HG03432 (cell line): ENCODE data around the gene EXOC6B.

ENCODE experiments used
- ATAC-seq: cut with Tn5 transposase; IDR thresholded peaks from one replicate; pipeline ENCODE4 v1.9.1; 2021; ENCODE audit warnings: mild to moderate bottlenecking, moderate library complexity; ENCODE audit not compliant: unreplicated experiment

The EXOC6B gene

GRCh38 chr2:72793798-72794440 is 31.9 kb downstream of the EXOC6B start:
- ATAC-seq = no peak

GRCh38 chr2:72789241-72789640 is 36.6 kb downstream of the EXOC6B start:
- no peak for ATAC-seq

- no peak for ATAC-seq
Observed at GRCh38 chr2:72788756-72789155, 37.1 kb downstream of the EXOC6B start.

- ATAC-seq = no peak
Observed at GRCh38 chr2:72785517-72785916, 40.3 kb downstream of the EXOC6B start.

- ATAC-seq = no peak
Observed at GRCh38 chr2:72782520-72782919, 43.3 kb downstream of the EXOC6B start.

GRCh38 chr2:72781480-72781879 is 44.4 kb downstream of the EXOC6B start:
- ATAC-seq = no peak

- no peak for ATAC-seq
Observed at GRCh38 chr2:72780477-72780876, 45.4 kb downstream of the EXOC6B start.

GRCh38 chr2:72779495-72779894 is 46.3 kb downstream of the EXOC6B start:
- no peak for ATAC-seq

- no peak for ATAC-seq
Observed at GRCh38 chr2:72778410-72778809, 47.4 kb downstream of the EXOC6B start.

- no peak for ATAC-seq
Observed at GRCh38 chr2:72770879-72771461, 54.9 kb downstream of the EXOC6B start.

- ATAC-seq = no peak
Observed at GRCh38 chr2:72765997-72766609, 59.7 kb downstream of the EXOC6B start.

- no peak for ATAC-seq
Observed at GRCh38 chr2:72762276-72762675, 63.6 kb downstream of the EXOC6B start.

GRCh38 chr2:72759755-72760154 is 66.1 kb downstream of the EXOC6B start:
- no peak for ATAC-seq

- ATAC-seq = no peak
Observed at GRCh38 chr2:72757177-72757775, 68.6 kb downstream of the EXOC6B start.

- ATAC-seq = no peak
Observed at GRCh38 chr2:72755647-72756423, 70.0 kb downstream of the EXOC6B start.

- no peak for ATAC-seq
Observed at GRCh38 chr2:72754628-72755320, 71.1 kb downstream of the EXOC6B start.

GRCh38 chr2:72750977-72751639 is 74.7 kb downstream of the EXOC6B start:
- ATAC-seq = no peak

- ATAC-seq = no peak
Observed at GRCh38 chr2:72750466-72750865, 75.4 kb downstream of the EXOC6B start.

GRCh38 chr2:72747344-72747743 is 78.5 kb downstream of the EXOC6B start:
- no peak for ATAC-seq

GRCh38 chr2:72745679-72746368 is 80.0 kb downstream of the EXOC6B start:
- no peak for ATAC-seq
